ENCODE data around the gene COL15A1.

Gene COL15A1

DNA sequence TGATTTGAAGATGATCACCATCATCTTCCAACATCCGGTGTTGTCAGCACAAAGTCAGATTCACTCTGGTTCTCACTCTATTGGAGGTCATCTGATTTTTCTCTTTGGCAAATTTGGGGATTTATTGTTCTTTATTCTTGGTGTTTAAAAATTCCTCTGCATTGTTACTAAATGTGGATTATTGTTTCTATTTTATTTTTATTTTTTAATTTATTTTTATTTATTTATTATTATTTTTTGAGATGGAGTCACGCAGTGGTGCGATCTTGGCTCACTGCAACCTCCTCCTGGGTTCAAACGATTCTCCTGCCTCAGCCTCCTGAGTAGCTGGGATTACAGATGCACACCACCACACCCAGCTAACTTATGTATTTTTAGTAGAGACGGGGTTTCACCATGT, 88.3 kb downstream of the COL15A1 start:
- no peak for DNase-seq (ENCODE audit: low read depth in 1 of 2, low spot score in 1 of 2)
- in situ Hi-C loops (cut with HindIII; ENCODE audit: low pct_unique_long_range_greater_than_20kb, low sequenced_read_pairs), result no loop called here
- TF ChIP-seq JUND (IDR thresholded peaks at IDR 0.05; ENCODE audit: low read depth), result no peak

GRCh38 chr9:99034149-99034548, 90.4 kb downstream of the COL15A1 start:
- DNase-seq (ENCODE audit: low read depth in 1 of 2, low spot score in 1 of 2), result no peak
- no peak for TF ChIP-seq JUND (IDR thresholded peaks at IDR 0.05; ENCODE audit: low read depth)
- in situ Hi-C loops (cut with HindIII; ENCODE audit: low pct_unique_long_range_greater_than_20kb, low sequenced_read_pairs), result no loop called here

DNA sequence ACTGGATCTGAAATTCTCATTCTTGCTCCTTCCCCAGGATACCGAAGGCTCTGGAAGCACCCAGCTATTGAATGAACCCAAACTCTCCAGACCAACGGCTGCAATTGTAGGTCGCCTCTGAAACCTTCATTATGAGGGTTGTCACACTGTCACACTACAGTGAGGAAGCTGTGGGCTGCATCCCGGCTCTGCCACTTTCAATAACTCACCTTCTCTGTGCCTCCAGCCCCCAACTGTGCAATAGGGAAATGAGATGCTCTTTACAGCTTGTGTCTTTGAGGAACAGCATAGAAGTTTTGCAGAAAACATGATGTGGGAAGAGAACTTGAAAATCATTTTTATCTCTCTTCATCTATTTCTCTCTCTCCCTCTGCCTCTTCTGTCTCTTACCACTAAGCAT, 91.6 kb downstream of the COL15A1 start:
- in situ Hi-C loops (cut with HindIII; ENCODE audit: low pct_unique_long_range_greater_than_20kb, low sequenced_read_pairs), result no loop called here
- no peak for TF ChIP-seq JUND (IDR thresholded peaks at IDR 0.05; ENCODE audit: low read depth)
- no peak for DNase-seq (ENCODE audit: low read depth in 1 of 2, low spot score in 1 of 2)

DNA sequence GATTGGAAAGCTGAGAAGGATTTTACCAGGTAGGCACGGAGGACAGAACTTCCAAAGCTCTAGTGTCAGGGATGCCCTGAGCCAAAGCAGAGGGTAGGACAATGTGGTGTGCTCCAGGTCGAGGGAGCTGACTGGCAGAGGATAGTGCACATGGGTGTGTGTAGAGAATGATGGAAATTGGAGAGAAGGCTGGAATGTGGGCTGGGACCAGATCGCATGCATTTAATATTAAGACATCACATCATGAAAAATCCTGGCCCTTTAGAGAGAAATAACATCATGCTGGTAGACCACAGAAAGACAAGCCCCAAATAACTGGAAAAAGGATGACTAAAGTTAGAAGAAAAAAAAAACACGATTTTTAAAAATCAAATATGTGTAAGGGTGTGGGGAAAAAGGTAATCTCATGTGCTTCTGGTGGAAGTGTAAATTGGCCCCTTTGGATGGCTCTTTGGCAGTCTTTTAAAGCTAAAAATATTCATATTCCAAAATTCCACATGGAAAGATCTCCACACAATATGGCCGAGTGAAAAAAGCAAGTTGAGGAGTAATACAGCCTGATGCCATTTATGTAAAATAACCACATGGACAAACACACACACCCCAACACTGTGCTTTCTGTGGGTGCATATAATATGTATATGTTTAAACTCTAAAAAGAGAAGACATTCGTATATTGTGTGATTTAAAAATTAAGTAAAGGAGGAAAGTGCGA, 94.2 kb downstream of the COL15A1 start:
- no peak for TF ChIP-seq JUND (IDR thresholded peaks at IDR 0.05; ENCODE audit: low read depth)
- in situ Hi-C loops (cut with HindIII; ENCODE audit: low pct_unique_long_range_greater_than_20kb, low sequenced_read_pairs), result no loop called here
- DNase-seq (ENCODE audit: low read depth in 1 of 2, low spot score in 1 of 2), result no peak

GRCh38 chr9:99038484-99038820, 94.7 kb downstream of the COL15A1 start:
- no peak for TF ChIP-seq JUND (IDR thresholded peaks at IDR 0.05; ENCODE audit: low read depth)
- DNase-seq (ENCODE audit: low read depth in 1 of 2, low spot score in 1 of 2), result no peak
- in situ Hi-C loops (cut with HindIII; ENCODE audit: low pct_unique_long_range_greater_than_20kb, low sequenced_read_pairs), result no loop called here

DNA sequence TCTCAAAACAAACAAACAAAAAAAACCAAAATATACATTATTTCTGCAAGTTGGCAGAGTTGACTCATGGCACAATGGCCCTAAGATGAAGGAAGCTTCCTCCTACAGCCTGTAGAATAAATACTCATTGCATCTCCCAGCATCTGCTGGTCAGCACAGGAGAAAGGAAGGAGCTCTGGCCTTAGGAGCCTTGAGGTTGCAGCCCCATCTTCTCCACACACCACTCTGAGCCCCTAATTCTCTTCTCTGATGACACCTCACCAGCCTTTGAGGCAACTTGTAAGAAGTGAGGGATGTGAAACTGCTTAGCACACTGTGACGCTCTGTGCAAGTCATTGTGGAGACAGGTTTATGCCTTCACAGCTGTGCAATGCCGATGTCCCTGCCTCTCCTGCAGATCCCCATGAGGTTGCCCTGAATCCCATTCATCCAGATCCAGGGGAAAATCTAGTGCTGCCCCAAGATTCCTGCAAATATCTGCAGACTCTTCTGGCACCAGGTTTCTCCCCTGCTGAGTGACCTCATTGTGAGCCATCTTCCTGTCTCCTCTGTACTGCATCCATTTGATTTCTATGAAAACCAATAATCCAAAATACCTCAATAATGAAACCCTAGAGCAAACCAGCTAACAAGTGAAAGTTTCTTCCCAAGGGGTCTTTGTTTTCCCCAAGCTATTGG, 95.9 kb downstream of the COL15A1 start:
- in situ Hi-C loops (cut with HindIII; ENCODE audit: low pct_unique_long_range_greater_than_20kb, low sequenced_read_pairs), result no loop called here
- no peak for DNase-seq (ENCODE audit: low read depth in 1 of 2, low spot score in 1 of 2)
- no peak for TF ChIP-seq JUND (IDR thresholded peaks at IDR 0.05; ENCODE audit: low read depth)

- no peak for TF ChIP-seq JUND (IDR thresholded peaks at IDR 0.05; ENCODE audit: low read depth)
- in situ Hi-C loops (cut with HindIII; ENCODE audit: low pct_unique_long_range_greater_than_20kb, low sequenced_read_pairs), result no loop called here
- DNase-seq (ENCODE audit: low read depth in 1 of 2, low spot score in 1 of 2), result no peak
Observed at GRCh38 chr9:99040251-99040900, 96.7 kb downstream of the COL15A1 start.

GRCh38 chr9:99040911-99041582, 97.3 kb downstream of the COL15A1 start:
- in situ Hi-C loops (cut with HindIII; ENCODE audit: low pct_unique_long_range_greater_than_20kb, low sequenced_read_pairs), result no loop called here
- no peak for DNase-seq (ENCODE audit: low read depth in 1 of 2, low spot score in 1 of 2)
- TF ChIP-seq JUND (IDR thresholded peaks at IDR 0.05; ENCODE audit: low read depth), result no peak

DNA sequence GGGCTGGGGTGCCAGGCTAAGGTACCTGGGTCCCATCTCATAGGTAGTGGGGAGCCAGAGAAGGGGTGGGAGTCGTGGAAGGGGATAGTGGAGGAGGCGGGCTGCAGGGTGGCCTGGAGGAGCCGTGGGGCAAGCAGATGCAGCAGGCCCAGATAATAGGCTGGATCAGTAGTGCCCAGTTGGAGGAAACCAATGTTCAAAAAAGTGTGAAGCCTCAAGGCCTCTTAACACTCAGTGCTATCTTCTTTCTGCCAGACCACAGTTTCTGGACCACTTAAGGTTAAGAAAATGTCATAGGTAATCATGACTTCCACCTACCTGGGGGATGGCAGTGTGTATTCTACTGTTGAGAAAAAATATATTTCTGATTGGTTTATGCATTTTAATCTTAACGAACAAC, 97.9 kb downstream of the COL15A1 start:
- no peak for DNase-seq (ENCODE audit: low read depth in 1 of 2, low spot score in 1 of 2)
- in situ Hi-C loops (cut with HindIII; ENCODE audit: low pct_unique_long_range_greater_than_20kb, low sequenced_read_pairs), result no loop called here
- no peak for TF ChIP-seq JUND (IDR thresholded peaks at IDR 0.05; ENCODE audit: low read depth)

DNA sequence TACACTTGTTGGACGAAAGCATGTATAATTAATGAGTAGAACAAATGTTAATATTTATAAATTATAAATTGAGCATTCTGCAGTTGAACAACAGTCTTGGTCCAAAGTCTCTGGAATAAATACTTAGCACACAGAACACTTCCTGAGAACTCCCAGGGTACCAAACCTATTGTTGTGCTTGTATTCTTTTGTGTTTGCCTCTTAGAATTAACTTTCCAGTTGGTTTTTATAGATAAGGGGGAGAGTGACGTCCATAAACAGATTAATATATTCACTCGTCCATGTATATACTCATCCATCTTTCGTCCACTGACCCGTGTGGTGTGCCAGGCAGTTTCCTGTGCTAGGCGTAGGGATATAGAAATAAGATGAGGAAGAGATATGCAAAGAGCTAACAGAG, 98.9 kb downstream of the COL15A1 start:
- in situ Hi-C loops (cut with HindIII; ENCODE audit: low pct_unique_long_range_greater_than_20kb, low sequenced_read_pairs), result no loop called here
- no peak for TF ChIP-seq JUND (IDR thresholded peaks at IDR 0.05; ENCODE audit: low read depth)
- DNase-seq (ENCODE audit: low read depth in 1 of 2, low spot score in 1 of 2), result no peak

- in situ Hi-C loops (cut with HindIII; ENCODE audit: low pct_unique_long_range_greater_than_20kb, low sequenced_read_pairs), result no loop called here
- DNase-seq (ENCODE audit: low read depth in 1 of 2, low spot score in 1 of 2), result no peak
Observed at GRCh38 chr9:99044827-99045226, 101.1 kb downstream of the COL15A1 start.

DNA sequence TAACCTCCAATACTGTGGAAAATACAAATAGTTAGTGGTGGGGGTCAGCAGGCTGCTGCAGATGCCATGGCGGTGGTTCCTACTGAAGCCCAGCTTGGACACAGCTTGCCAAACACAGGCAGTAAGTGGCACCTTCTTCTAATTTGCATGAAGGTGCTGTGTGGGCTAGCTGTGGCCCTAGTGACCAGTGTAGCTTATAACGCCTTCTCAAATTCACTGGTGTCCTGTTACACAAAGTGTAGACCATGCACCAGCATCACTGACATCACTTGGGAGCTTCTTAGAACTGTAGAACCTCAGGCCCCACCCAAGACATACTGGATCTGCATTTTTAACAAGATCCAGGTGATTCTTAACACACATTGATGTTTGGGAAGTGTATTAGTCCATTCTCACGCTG, 102.4 kb downstream of the COL15A1 start:
- TF ChIP-seq JUND (IDR thresholded peaks at IDR 0.05; ENCODE audit: low read depth), result no peak

More at GRCh38 chr9:99044827-99045226, 101.1 kb downstream of the COL15A1 start:
- no peak for TF ChIP-seq JUND (IDR thresholded peaks at IDR 0.05; ENCODE audit: low read depth)

More for the DNA sequence above, 102.4 kb downstream of the COL15A1 start:
- in situ Hi-C loops (cut with HindIII; ENCODE audit: low pct_unique_long_range_greater_than_20kb, low sequenced_read_pairs), result no loop called here
- peak in 1 of 2 experiments; percentile 43 for DNase-seq (ENCODE audit: low read depth in 1 of 2, low spot score in 1 of 2)
